GM18909 (cell line): Measurements from ENCODE around the gene EXTL2.
"Not testable (repeated sequence)": the region's sequence is repeated elsewhere in the genome, so short reads cannot be mapped to it uniquely, and the experiment has no call there.

ENCODE experiments used
- ATAC-seq: cut with Tn5 transposase; IDR thresholded peaks from one replicate; pipeline ENCODE4 v1.9.1; 2021; ENCODE audit warnings: mild to moderate bottlenecking; ENCODE audit not compliant: unreplicated experiment, poor library complexity

Gene EXTL2, protein sequence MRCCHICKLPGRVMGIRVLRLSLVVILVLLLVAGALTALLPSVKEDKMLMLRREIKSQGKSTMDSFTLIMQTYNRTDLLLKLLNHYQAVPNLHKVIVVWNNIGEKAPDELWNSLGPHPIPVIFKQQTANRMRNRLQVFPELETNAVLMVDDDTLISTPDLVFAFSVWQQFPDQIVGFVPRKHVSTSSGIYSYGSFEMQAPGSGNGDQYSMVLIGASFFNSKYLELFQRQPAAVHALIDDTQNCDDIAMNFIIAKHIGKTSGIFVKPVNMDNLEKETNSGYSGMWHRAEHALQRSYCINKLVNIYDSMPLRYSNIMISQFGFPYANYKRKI

DNA sequence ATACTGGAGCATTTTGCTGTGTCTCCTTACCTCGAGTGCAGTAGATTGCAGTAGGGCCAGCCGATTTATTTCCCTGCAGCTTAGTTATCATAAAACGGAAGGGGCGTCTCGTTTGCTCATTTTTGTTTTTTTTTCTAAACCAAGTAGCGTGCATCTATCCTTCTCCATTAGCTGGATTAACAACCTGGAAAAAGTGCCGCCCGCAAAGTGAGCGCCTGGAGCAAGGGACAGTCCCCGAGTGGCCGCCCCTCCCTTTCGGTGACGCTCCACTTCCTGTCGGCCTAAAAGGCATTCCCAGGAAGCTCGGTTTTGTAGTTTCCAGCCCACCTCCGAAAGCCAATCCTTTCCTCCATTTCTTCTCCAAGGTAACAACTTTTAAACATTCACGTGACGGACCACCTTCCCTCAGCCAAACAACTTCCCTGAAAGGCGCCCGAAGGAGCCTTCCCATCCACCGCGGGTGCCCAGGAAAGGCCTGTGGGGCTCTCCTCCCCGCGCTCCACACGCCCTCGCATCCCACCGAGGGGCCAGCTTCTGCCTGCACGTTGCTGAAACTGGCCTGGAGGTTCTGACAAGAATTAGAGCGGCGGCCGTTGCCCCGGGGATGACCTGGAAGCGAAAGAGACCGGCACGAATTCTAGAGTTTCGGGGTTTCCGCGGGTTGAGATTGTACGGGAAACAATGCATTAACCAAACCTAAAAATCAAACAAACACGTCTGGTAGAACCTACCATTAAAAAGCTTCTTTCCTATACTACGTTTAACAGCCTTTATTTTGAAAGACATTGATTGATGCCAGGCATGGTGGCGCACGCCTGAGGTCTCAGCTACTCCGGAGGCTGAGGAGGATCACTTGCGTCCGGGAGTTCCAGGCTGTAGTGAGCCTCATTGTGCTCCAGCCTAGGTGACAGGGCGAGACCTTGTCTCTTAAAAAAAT lies at the start of gene EXTL2:
Gene EXTL2 (minus strand): TSS at position 240 of the 937 bp plus-strand sequence. CDS start 6,085 bp downstream, outside the sequence.
- ATAC-seq = peak; percentile 51

DNA sequence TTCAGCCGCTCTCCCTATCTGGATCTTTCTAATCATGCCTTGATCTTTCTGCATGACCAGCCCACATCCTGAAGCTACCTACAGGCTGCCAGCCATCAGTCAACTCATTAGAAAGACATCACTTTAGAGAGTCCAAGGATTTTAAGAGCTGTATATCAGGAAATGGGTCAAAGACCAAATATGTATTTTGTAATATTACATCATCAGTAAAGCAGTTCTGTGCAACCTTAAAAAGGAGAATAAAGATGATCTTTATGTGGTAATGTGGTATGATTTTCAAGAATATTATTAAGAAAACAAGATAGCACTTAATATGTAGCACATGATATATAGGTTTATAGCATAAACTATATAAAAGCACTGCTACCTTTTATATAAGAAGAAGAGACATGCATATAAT lies 48.9 kb upstream of the EXTL2 start:
- ATAC-seq = no peak

DNA sequence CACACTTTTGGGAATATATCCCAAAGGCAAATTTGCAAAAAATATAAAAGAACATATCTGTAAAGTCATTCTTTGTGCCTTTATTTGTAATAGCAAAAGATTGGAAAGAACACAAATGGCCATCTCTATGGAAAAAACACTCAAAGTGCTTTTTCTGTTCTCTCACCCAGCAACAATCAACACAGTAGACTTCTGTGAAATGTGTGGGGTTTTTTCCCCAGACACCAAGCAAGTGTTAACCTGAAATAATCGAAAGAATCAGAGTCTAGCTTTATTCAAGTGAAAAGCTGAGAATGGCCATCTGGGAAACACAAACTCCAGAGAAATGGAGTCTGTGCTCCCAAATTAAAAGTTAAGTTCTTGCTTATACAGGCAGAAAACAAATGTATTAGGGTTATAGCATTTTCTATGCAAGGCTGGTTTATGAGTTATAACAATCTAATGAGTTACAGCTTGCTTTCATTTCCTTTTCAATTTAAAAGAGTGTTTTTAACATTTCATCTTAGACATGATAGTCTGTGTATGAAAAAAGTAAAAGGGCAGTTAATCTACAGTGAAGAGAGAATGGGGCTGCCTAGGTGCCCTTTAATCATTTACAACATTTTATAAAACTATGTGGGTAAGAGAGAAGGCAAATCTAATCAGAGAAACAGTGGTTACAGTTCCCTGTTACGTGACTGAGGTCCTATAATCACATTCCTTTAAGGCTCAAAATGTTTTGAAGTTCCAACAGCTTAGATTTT lies 47.8 kb upstream of the EXTL2 start:
- ATAC-seq = no peak

GRCh38 chr1:100941580-100942216 lies 47.1 kb upstream of the EXTL2 start:
- ATAC-seq = no peak

GRCh38 chr1:100941098-100941527 lies 46.5 kb upstream of the EXTL2 start:
- no peak for ATAC-seq

- no peak for ATAC-seq
These were observed 41.7 kb upstream of the EXTL2 start for GRCh38 chr1:100936194-100936967.

- not testable (repeated sequence) for ATAC-seq
These were observed 38.9 kb upstream of the EXTL2 start for GRCh38 chr1:100933555-100933954.

DNA sequence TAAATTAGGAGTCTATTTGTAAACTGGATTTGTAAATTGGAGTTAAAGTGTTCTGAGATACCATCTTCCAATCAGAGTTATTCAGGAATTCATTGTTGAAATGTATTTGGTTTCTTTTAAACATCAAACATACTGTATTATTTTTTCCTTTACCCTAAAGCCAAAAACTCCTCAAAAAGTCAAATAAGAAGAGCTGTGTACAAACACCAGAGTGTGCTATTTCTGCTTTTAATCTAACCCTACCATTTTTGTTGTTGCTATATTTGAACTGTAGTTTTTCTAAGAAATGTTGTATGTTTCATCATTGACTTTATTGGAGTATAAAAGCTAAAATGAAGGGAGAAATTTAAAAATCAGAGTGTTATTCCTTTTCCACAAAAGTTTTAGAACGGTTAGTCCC lies 37.1 kb upstream of the EXTL2 start:
- ATAC-seq = no peak

GRCh38 chr1:100930494-100930893 lies 35.9 kb upstream of the EXTL2 start:
- no peak for ATAC-seq

- no peak for ATAC-seq
These were observed 33.5 kb upstream of the EXTL2 start for GRCh38 chr1:100928128-100928527.

DNA sequence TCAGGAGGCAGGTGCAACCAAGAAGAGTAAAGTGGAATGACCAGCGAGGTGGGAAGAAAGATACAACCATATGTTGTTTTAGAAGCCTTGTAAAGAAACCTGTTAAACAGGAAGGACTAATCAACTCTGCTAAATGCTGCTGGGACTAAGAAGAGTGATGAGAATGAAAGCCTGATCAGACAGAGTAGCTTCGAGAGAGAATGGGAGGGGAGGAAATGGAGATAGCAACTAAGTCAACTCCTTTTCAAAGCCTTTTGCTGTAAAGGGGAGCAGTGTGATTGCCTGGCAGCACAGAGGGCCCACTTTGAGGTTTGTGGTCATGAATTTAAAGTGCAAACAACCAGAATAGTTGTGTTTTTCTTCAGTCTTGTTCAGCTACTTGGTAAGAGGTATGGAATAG lies 32.6 kb upstream of the EXTL2 start:
- no peak for ATAC-seq

DNA sequence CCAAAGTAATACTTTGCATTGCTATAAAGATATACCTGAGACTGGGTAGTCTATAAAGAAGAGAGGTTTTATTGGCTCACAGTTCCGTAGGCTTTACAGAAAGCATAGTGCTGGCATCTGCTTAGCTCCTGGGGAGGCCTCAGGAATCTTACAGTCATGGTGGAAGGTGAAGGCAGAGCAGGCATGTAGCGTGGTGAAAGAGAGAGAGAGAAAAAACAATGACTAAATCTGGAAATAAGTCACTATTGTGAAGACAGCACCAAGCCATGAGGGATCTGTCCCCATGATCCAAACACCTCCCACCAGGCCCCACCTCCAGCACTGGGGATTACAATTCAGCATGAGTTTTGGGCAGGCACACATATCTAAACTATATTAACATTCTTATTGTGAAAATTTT lies 31.6 kb upstream of the EXTL2 start:
- ATAC-seq = no peak

- ATAC-seq = no peak
These were observed 30.3 kb upstream of the EXTL2 start for GRCh38 chr1:100924991-100925390.

DNA sequence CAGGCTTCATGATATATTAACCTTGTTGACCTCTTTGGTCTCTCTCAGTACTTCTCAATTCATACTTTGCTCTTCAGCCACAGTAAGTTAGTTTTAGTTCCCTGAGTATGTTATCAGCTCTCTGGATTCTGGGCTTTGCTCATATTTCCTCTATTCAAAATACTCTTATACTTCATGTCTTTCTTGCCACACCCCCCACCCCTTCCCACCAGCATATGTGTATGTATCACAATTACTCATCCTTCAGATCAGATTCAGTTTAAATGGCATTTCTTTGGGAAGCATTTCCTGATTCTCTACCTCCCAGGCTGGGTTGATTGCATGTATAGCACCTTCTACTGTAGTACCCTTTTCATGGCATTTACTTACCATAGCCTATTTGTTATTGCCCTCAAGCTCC lies 29.6 kb upstream of the EXTL2 start:
- no peak for ATAC-seq

- ATAC-seq = peak; percentile 45
These were observed 26.6 kb upstream of the EXTL2 start for GRCh38 chr1:100921110-100921706.

DNA sequence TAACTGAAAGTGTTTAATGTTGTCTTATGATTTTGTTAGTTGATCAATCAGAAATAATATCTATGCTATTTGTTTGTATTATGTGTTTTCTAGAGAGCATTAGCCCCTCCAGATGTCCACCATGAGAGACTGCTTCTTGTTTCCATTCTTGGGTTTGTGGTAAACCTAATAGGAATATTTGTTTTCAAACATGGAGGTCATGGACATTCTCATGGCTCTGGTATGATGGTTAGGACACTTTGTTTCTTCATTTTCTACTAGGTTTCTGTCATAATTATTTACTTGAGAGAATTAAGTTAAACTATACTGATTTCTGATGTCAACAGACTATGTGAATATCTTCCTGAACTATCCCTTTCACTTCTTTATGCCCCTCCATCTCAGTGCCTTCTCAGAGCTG lies 17.4 kb upstream of the EXTL2 start:
- no peak for ATAC-seq

DNA sequence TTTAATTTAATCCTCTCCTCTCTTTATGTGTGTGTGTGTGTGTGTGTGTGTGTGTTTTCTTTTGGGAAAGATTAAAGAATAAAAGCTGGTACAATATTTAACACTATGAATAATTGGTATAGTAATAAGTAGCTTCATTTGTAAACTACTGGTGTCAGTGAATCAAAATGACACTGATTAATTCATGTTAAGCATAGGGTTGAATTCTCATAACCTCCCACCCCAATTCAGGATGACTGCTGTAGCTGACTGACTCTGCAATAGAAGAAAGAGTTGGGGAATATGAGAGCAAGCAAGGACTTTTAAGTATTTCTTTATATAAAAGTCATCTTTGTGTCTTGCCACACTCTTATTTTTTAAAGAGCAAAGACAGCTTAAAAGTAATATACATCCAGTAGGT lies 14.4 kb upstream of the EXTL2 start:
- no peak for ATAC-seq

- ATAC-seq = no peak
These were observed 13.2 kb upstream of the EXTL2 start for GRCh38 chr1:100907887-100908286.

GRCh38 chr1:100905181-100905580 lies 10.5 kb upstream of the EXTL2 start:
- ATAC-seq = no peak
